IPS-18c (cell line): ENCODE measurements around the gene VAMP8.

Experiments
- H3K4me3 ChIP-seq: 2 replicates; pipeline ENCODE4 v1.7.0; 2013; ENCODE audit warnings: low read depth, mild to moderate bottlenecking, low read length, moderate library complexity; ENCODE audit not compliant: insufficient read depth
- H3K9me3 ChIP-seq: one replicate; pipeline ENCODE4 v1.6.1; 2013; ENCODE audit warnings: mild to moderate bottlenecking, low read length, moderate library complexity; ENCODE audit not compliant: control insufficient read depth, insufficient read depth

The VAMP8 gene

DNA sequence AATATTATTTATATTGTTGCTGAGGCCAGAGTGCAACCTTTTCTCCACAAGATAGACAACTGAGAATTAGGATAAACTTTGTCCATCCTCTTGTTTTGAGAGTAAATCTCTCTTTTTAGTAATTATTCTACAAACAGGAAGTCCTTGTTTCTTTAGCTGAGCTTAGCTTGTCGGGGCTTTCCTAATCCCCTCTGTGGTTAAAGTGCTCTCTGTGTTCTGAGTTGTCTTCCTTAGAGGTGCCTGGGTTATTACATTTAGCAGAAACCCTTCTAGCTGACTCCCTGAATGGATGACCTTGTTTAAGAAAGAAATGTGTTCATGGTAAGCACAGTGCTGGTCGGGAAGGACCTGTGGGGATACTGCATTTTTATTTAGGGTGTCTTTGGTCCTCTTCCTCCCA lies 51.3 kb downstream of the VAMP8 start:
- no peaks in the 10 kb centered on the region for H3K9me3 ChIP-seq
- H3K4me3 ChIP-seq, result no peak overlapping the region

DNA sequence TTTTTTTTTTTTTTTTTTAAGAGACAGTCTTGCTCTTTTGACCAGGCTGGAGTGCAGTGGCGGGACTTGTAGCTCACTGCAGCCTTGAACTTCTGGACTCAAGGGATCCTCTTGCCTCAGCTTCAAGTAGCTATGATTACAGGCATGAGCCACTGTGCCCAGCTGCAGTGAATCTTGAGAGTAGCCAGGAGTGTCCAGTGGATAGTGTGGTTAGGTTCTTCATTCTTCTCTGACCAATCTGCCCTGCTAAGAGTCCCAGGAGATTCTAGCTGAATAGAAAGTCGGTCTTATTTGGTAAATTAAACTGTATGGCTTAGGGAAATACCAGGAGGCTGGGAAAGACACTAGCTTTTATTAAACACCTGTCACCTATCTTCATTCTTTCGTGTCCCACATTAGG lies 53.9 kb downstream of the VAMP8 start:
- Histone ChIP-seq H3K4me3 (no peak overlapping the region), H3K9me3 (no peaks in the 10 kb centered on the region)
